KMS-11 (cell line): ENCODE measurements around the gene NAIF1.

Source experiments
- H2AFZ ChIP-seq: fragments of 200-600 bp; sonication (generic); 2 replicates; pipeline ENCODE4 v1.6.1; 2016; ENCODE audit warnings: antibody characterized with exemption, mixed run types, low read depth
- H3K27ac ChIP-seq: fragments of 200-600 bp; sonication (generic); 2 replicates; pipeline ENCODE4 v1.6.1; 2016; ENCODE audit warnings: mild to moderate bottlenecking, mixed run types
- H3K27me3 ChIP-seq: fragments of 200-600 bp; sonication (generic); 2 replicates; pipeline ENCODE4 v1.6.1; 2017; ENCODE audit warnings: mild to moderate bottlenecking, low read depth, mixed run types, moderate library complexity; ENCODE audit not compliant: insufficient read depth
- H3K36me3 ChIP-seq: fragments of 200-600 bp; sonication (generic); 2 replicates; pipeline ENCODE4 v1.6.1; 2017; ENCODE audit warnings: mild to moderate bottlenecking, mixed run types; ENCODE audit not compliant: insufficient read depth
- H3K4me1 ChIP-seq: fragments of 200-600 bp; sonication (generic); 2 replicates; pipeline ENCODE4 v1.6.1; 2016; ENCODE audit warnings: mild to moderate bottlenecking, low read depth, mixed run types; ENCODE audit not compliant: poor library complexity, severe bottlenecking
- H3K4me2 ChIP-seq: fragments of 200-600 bp; sonication (generic); 2 replicates; pipeline ENCODE4 v1.7.0; 2016; ENCODE audit warnings: mild to moderate bottlenecking, mixed run types
- H3K4me3 ChIP-seq: fragments of 200-600 bp; sonication (generic); IDR thresholded peaks from 2 replicates; pipeline ENCODE4 v1.6.1; 2017; ENCODE audit warnings: low read depth, low read length, mixed read lengths; ENCODE audit not compliant: insufficient read depth
- H3K79me2 ChIP-seq: fragments of 200-600 bp; sonication (generic); 2 replicates; pipeline ENCODE4 v1.6.1; 2016; ENCODE audit warnings: low read depth, mixed run types; ENCODE audit not compliant: insufficient read depth
- H3K9ac ChIP-seq: fragments of 200-600 bp; sonication (generic); 2 replicates; pipeline ENCODE4 v1.6.1; 2016; ENCODE audit warnings: mild to moderate bottlenecking, mixed run types
- H4K20me1 ChIP-seq: fragments of 200-600 bp; sonication (generic); 2 replicates; pipeline ENCODE4 v1.6.1; 2016; ENCODE audit warnings: mild to moderate bottlenecking, mixed run types; ENCODE audit not compliant: insufficient read depth
- CTCF ChIP-seq: fragments of 200-600 bp; sonication (generic); conservative IDR thresholded peaks from 2 replicates; pipeline ENCODE4 v1.6.1; 2017; ENCODE audit warnings: low read depth, mild to moderate bottlenecking, antibody characterized with exemption, low read length, moderate library complexity, mixed read lengths

The NAIF1 gene

GRCh38 chr9:128066713-128067644, at the start of gene NAIF1:
Gene NAIF1 (minus strand): TSS chr9:128067320. CDS start chr9:128067101, 219 bp downstream.
- Histone ChIP-seq H3K4me3 (peak within 1 kb of the TSS; percentile 35), H2AFZ (peak within 1 kb of the TSS; percentile 50), H3K4me2 (peak within 1 kb of the TSS; percentile 90), H3K4me1 (peaks cover 42% of the 10 kb centered on the region), H3K27ac (peak within 1 kb of the TSS; percentile 71), H3K9ac (peak within 1 kb of the TSS; percentile 60), H3K79me2 (peaks cover 48% of the 10 kb centered on the region), H3K27me3 (no peaks in the 10 kb centered on the region), H4K20me1 (no peaks in the 10 kb centered on the region), H3K36me3 (no peaks in the 10 kb centered on the region)
- TF ChIP-seq CTCF: no peak

DNA sequence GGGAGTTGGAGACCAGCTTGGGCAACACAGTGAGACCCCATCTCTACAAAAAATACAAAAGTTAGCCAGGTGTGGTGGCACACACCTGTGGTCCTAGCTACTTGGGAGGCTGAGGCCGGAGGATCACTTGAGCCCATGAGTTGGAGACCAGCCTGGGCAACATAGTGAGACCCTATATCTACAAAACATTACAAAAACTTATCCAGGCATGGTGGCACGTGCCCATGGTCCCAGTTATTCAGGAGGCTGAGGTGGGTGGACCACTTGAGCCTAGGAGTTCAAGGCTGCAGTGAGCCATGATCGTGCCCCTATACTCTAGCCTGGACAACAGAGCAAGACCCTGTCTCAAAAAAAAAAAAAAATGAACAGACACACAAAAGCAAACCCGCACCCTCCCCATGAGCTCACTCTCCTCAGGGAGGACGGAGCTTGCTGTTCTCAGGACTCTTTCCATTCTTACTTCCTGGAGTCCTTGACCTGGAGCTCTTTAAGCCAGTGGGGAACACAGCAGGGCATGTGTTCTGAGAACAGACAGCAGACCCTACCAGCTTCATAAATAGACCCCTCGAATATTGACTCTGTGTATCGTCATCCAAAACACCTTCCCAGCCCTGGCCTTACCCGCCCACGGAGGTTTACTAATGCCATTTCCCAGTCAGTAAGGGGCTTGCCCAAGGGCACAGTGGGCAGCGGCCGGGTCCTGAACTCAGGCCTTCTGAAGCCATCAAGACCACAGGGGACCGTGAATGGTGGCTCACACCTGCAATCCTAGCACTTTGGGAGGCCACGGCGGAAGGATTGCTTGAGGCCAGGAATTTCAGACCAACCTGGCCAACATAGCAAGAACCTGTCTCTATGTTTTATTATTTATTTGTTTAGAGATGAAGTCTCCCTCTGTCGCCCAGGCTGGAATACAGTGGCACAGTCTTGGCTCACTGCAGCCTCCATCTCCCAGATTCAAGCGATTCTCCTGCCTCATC, 49.3 kb upstream of the NAIF1 start:
- peaks cover 26% of the 10 kb centered on the region for H3K4me1 ChIP-seq

GRCh38 chr9:128115187-128116103, 48.3 kb upstream of the NAIF1 start:
- H3K36me3 ChIP-seq: no peaks in the 10 kb centered on the region
- H3K4me2 ChIP-seq: peak overlapping the region; percentile 40; the same call in 1 of the 2 replicates
- H4K20me1 ChIP-seq: no peaks in the 10 kb centered on the region
- H2AFZ ChIP-seq: no peak overlapping the region
- no peak for TF ChIP-seq CTCF
- H3K27me3 ChIP-seq: no peaks in the 10 kb centered on the region
- no peak overlapping the region for H3K4me3 ChIP-seq
- peaks cover 26% of the 10 kb centered on the region for H3K4me1 ChIP-seq
- peak overlapping the region; percentile 53 for H3K27ac ChIP-seq
- H3K79me2 ChIP-seq: no peaks in the 10 kb centered on the region
- H3K9ac ChIP-seq: no peak overlapping the region

More for the DNA sequence above, 49.3 kb upstream of the NAIF1 start:
- Histone ChIP-seq H3K79me2 (no peaks in the 10 kb centered on the region), H3K27ac (peak overlapping the region; percentile 53), H3K9ac (no peak overlapping the region), H2AFZ (no peak overlapping the region), H3K27me3 (no peaks in the 10 kb centered on the region), H3K4me3 (no peak overlapping the region), H3K36me3 (no peaks in the 10 kb centered on the region), H3K4me2 (peak overlapping the region; percentile 40; the same call in 1 of the 2 replicates), H4K20me1 (no peaks in the 10 kb centered on the region)
- no peak for TF ChIP-seq CTCF
